H1 (cell line): ENCODE measurements around the gene RFPL3.

ENCODE experiments used
- CTCF ChIP-seq, 3 experiments: IDR thresholded peaks; 1 replicate in 2 of 3; 2 replicates in 1 of 3; pipeline versions ENCODE4 v1.5.1 to v1.6.1; 2011; ENCODE audit warnings: low read length in 3 of 3, mild to moderate bottlenecking in 3 of 3, inconsistent platforms in 2 of 3, low read depth in 1 of 3, moderate library complexity in 1 of 3; ENCODE audit not compliant: insufficient read depth in 1 of 3; ENCODE audit errors: control extremely low read depth in 1 of 3
- EP300 ChIP-seq, 2 experiments: IDR thresholded peaks; 1 replicate in 1 of 2; 2 replicates in 1 of 2; pipeline ENCODE4 v1.6.1; 2011 to 2012; ENCODE audit warnings: low read depth in 2 of 2, low read length in 2 of 2, mild to moderate bottlenecking in 2 of 2, borderline replicate concordance in 1 of 2, inconsistent platforms in 1 of 2, moderate library complexity in 1 of 2
- EZH2 ChIP-seq: fragments of 200-600 bp; sonication (generic); IDR thresholded peaks from 2 replicates; pipeline ENCODE4 v1.7.1; 2012; ENCODE audit warnings: low read depth, mild to moderate bottlenecking, moderate library complexity, low read length, inconsistent platforms; ENCODE audit not compliant: severe bottlenecking
- MAX ChIP-seq: IDR thresholded peaks from 2 replicates; pipeline ENCODE4 v1.6.1; 2012; ENCODE audit warnings: inconsistent platforms
- NRF1 ChIP-seq: IDR thresholded peaks from 2 replicates; pipeline ENCODE4 v1.6.1; 2011; ENCODE audit warnings: mild to moderate bottlenecking, low read depth, low read length, improper control_type of control experiment
- POLR2A ChIP-seq, 2 experiments: IDR thresholded peaks; 1 replicate in 1 of 2; 2 replicates in 1 of 2; pipeline ENCODE4 v1.6.1; 2011; ENCODE audit warnings: low read depth in 2 of 2, low read length in 2 of 2, mild to moderate bottlenecking in 2 of 2; ENCODE audit errors: control extremely low read depth in 1 of 2
- POLR2AphosphoS5 ChIP-seq: IDR thresholded peaks from 2 replicates; pipeline ENCODE4 v1.6.1; 2011; ENCODE audit warnings: low read depth, low read length
- RXRA ChIP-seq: IDR thresholded peaks from 2 replicates; pipeline ENCODE4 v1.6.1; 2011; ENCODE audit warnings: low read depth, mild to moderate bottlenecking, low read length, moderate library complexity; ENCODE audit not compliant: insufficient read depth
- SP1 ChIP-seq: IDR thresholded peaks from 2 replicates; pipeline ENCODE4 v1.6.1; 2011; ENCODE audit warnings: low read depth, low read length
- TAF1 ChIP-seq: IDR thresholded peaks from 2 replicates; pipeline ENCODE4 v1.6.1; 2011; ENCODE audit warnings: mild to moderate bottlenecking, low read depth, low read length
- YY1 ChIP-seq: IDR thresholded peaks from 2 replicates; pipeline ENCODE4 v1.6.1; 2011; ENCODE audit warnings: low read depth, mild to moderate bottlenecking, low read length

GRCh38 chr22:32331918-32332725 lies 25.5 kb upstream of the RFPL3 start:
- TF ChIP-seq POLR2AphosphoS5 (no peak), EZH2 (no peak), EP300 (IDR thresholded peaks at IDR 0.05; ENCODE audit: borderline replicate concordance in 1 of 2, low read depth in 2 of 2, low read length in 2 of 2) (no peak), YY1 (no peak), RXRA (no peak), CTCF (IDR thresholded peaks at IDR 0.05; ENCODE audit: control extremely low read depth in 1 of 3, insufficient read depth in 1 of 3, low read depth in 1 of 3, low read length in 3 of 3) (no peak), NRF1 (no peak), TAF1 (no peak), SP1 (no peak), POLR2A (IDR thresholded peaks at IDR 0.05; ENCODE audit: control extremely low read depth in 1 of 2, low read depth in 2 of 2, low read length in 2 of 2) (no peak), MAX (no peak)
